Activated CD8-positive, alpha-beta T cell treated with anti-CD3 and anti-CD28 coated beads for 36 hours (primary cell): ENCODE measurements around the gene SPP1. TPM values are rescaled to one million over a fixed set of nuclear protein-coding genes. Genes with fewer than 3 reads are reported as not detected.
"Not testable (repeated sequence)": the region's sequence is repeated elsewhere in the genome, so short reads cannot be mapped to it uniquely, and the experiment has no call there.

Experiments
- ATAC-seq: fragments of 200-7000 bp; cut with Tn5 transposase; one replicate; pipeline ENCODE4 v1.10.0; 2021; ENCODE audit warnings: mild to moderate bottlenecking, moderate library complexity
- CTCF ChIA-PET: fragments of 350-600 bp; sonication (Branson Sonifier 250); formaldehyde crosslinking; loops from one replicate; lab custom pipeline; 2021; ENCODE audit warnings: antibody characterized with exemption; lab: Charles Lee
- POLR2A ChIA-PET: fragments of 350-600 bp; sonication (Branson Sonifier 250); formaldehyde crosslinking; loops from one replicate; lab custom pipeline; 2021; ENCODE audit warnings: antibody characterized with exemption; lab: Charles Lee
- DNase-seq: peaks from one replicate; pipeline ENCODE4 v3.0.0-alpha.2; 2020
- H3K27ac Mint-ChIP-seq: one replicate; pipeline ENCODE4 v1.8.0; 2021; ENCODE audit warnings: mild to moderate bottlenecking, mixed read lengths
- H3K27me3 Mint-ChIP-seq: one replicate; pipeline ENCODE4 v1.8.0; 2021; ENCODE audit warnings: mixed read lengths
- H3K36me3 Mint-ChIP-seq: one replicate; pipeline ENCODE4 v1.8.0; 2021; ENCODE audit warnings: low read depth, mixed read lengths
- H3K4me1 Mint-ChIP-seq: one replicate; pipeline ENCODE4 v1.8.0; 2021; ENCODE audit warnings: low read depth, mixed read lengths
- H3K4me3 Mint-ChIP-seq: one replicate; pipeline ENCODE4 v1.8.0; 2021; ENCODE audit warnings: mild to moderate bottlenecking, moderate library complexity, mixed read lengths
- H3K9me3 Mint-ChIP-seq: one replicate; pipeline ENCODE4 v1.8.0; 2021; ENCODE audit warnings: mixed read lengths
- CTCF ChIP-seq: fragments of 200-600 bp; IDR thresholded peaks from one replicate; pipeline ENCODE4 v1.8.0; 2022; ENCODE audit warnings: antibody characterized with exemption, mild to moderate bottlenecking
- intact Hi-C: fragments of 100-400 bp; cut with micrococcal nuclease; formaldehyde crosslinking; loops from one replicate; pipeline ENCODE4 v1.10.0; 2022
- total RNA-seq, 2 experiments: library from RNA; stranded (reverse); gene quantifications; one replicate each; pipeline ENCODE4 v1.2.3, GENCODE V29; 2021

SPP1 gene
- total RNA-seq, 2 experiments from 2014 or later = not detected

DNA sequence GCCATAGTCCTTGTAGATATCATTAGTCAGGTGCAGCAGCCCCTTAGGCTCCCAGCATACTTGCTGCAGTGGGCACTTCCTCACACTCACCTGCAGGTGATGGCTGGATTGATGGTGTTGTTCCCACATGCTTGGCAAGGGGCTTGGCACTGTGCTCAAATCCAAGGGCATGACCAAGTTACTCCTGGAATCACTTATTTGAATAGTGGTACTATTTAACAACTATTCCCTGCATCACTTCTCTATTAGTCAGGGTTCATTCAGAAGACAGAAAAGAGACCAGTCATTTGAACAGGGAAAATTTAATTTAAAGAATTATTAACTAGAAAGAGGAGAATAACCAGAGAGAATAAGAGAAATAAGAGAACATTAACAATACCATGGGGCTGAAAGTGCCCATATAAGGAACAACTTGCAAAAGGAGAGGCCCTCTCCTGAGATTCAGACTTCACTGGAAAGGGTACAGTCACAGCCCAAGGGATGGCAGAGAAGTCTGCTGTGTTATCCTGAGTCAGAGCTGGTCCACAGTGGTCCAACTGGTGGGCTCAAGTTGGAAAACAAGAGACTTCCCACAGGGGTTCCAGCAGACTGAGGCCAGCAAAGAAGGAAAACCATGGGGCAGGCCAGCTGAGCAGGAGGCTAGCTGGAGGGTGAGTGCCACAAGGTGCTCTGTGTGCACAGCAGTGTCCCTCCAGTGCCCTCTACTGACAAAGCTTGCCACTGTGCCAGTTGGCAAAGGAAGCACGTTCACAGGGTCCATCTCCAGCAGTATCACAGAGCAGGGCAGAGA lies 9.8 kb downstream of the SPP1 start:
- CTCF ChIA-PET = interaction anchor here (0.6 to 1.8 kb wide), 7 partner anchors 12 to 428 kb away, joined by 3 to 8 read pairs (median 5); no protein-coding TSS in a partner anchor
- peaks cover 22% of the 10 kb centered on the region for H3K27me3 Mint-ChIP-seq
- ATAC-seq (peak; percentile 86), DNase-seq (peak; percentile 64)
- no peaks in the 10 kb centered on the region for H3K36me3 Mint-ChIP-seq
- H3K9me3 Mint-ChIP-seq = no peaks in the 10 kb centered on the region
- TF ChIP-seq CTCF = peak; percentile 58
- no peak overlapping the region for H3K27ac Mint-ChIP-seq
- POLR2A ChIA-PET = no interaction called here
- no peaks in the 10 kb centered on the region for H3K4me1 Mint-ChIP-seq
- intact Hi-C loops = no loop called here
- H3K4me3 Mint-ChIP-seq = no peak overlapping the region

GRCh38 chr4:87985887-87986200 lies 10.3 kb downstream of the SPP1 start:
- Mint-ChIP-seq H3K4me3 (no peak overlapping the region), H3K27ac (no peak overlapping the region), H3K27me3 (peaks cover 22% of the 10 kb centered on the region), H3K4me1 (no peaks in the 10 kb centered on the region), H3K9me3 (no peaks in the 10 kb centered on the region), H3K36me3 (no peaks in the 10 kb centered on the region)
- intact Hi-C loops = no loop called here
- DNase-seq (no peak), ATAC-seq (no peak)
- ChIA-PET CTCF (interaction anchor here (0.9 to 1.8 kb wide), 6 partner anchors 12 to 226 kb away, joined by 3 to 8 read pairs (median 6); no protein-coding TSS in a partner anchor), POLR2A (no interaction called here)
- peak; percentile 16 for TF ChIP-seq CTCF

DNA sequence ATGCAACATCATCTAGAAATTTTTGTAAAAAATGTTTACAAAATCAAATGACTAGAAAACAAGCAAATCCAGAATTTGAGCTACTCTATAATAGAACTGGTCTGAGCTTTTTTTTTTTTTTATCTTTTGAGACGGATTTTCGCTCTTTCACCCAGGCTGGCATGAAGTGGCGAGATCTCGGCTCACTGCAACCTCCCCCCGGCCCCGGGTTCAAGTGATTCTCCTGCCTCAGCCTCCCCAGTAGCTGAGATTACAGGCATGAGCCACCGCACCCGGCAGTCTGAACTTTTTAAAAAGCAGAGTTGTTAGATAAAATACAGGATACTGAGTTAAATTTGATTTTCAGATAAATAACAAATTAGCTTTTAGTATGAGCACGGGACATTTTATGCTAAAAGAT lies 11.0 kb downstream of the SPP1 start:
- H3K4me3 Mint-ChIP-seq = no peak overlapping the region
- peaks cover 2% of the 10 kb centered on the region for H3K4me1 Mint-ChIP-seq
- peaks cover 20% of the 10 kb centered on the region for H3K27me3 Mint-ChIP-seq
- H3K27ac Mint-ChIP-seq = no peak overlapping the region
- ChIA-PET POLR2A (no interaction called here), CTCF (interaction anchor here (0.6 to 1.8 kb wide), 5 partner anchors 13 to 225 kb away, joined by 3 to 8 read pairs (median 4); no protein-coding TSS in a partner anchor)
- H3K36me3 Mint-ChIP-seq = no peaks in the 10 kb centered on the region
- intact Hi-C loops = no loop called here
- no peak for TF ChIP-seq CTCF
- H3K9me3 Mint-ChIP-seq = no peaks in the 10 kb centered on the region
- no peak for DNase-seq
- no peak for ATAC-seq

- ATAC-seq = no peak
- CTCF ChIA-PET = no interaction called here
- TF ChIP-seq CTCF = no peak
- Mint-ChIP-seq H3K9me3 (no peaks in the 10 kb centered on the region), H3K36me3 (no peaks in the 10 kb centered on the region), H3K27me3 (peaks cover 11% of the 10 kb centered on the region), H3K4me3 (no peak overlapping the region), H3K27ac (no peak overlapping the region), H3K4me1 (peaks cover 5% of the 10 kb centered on the region)
- POLR2A ChIA-PET = no interaction called here
- DNase-seq = no peak
- intact Hi-C loops = no loop called here
Observed at GRCh38 chr4:87989765-87990164, 14.3 kb downstream of the SPP1 start.

GRCh38 chr4:87995435-87995834 lies 19.9 kb downstream of the SPP1 start:
- Mint-ChIP-seq H3K27ac (no peak overlapping the region), H3K4me3 (no peak overlapping the region), H3K36me3 (no peaks in the 10 kb centered on the region), H3K9me3 (no peaks in the 10 kb centered on the region), H3K27me3 (peaks cover 6% of the 10 kb centered on the region), H3K4me1 (peaks cover 5% of the 10 kb centered on the region)
- DNase-seq = no peak
- POLR2A ChIA-PET = no interaction called here
- no peak for ATAC-seq
- CTCF ChIA-PET = no interaction called here
- no peak for TF ChIP-seq CTCF
- intact Hi-C loops = no loop called here

GRCh38 chr4:87999191-87999691 lies 23.7 kb downstream of the SPP1 start:
- POLR2A ChIA-PET, H3K4me1 Mint-ChIP-seq, H3K36me3 Mint-ChIP-seq, H3K27ac Mint-ChIP-seq, intact Hi-C loops, H3K9me3 Mint-ChIP-seq, ATAC-seq, H3K4me3 Mint-ChIP-seq, H3K27me3 Mint-ChIP-seq, DNase-seq: not testable (repeated sequence)
- CTCF ChIA-PET = interaction anchor here (1.8 to 2.5 kb wide), 2 partner anchors 25 to 213 kb away, joined by 4 to 9 read pairs; no protein-coding TSS in a partner anchor
